ENCODE measurements around the gene TRA2A. TPM values are rescaled to one million over a fixed set of nuclear protein-coding genes. Genes with fewer than 3 reads are reported as not detected.

Gene TRA2A
- total and polyA plus RNA-seq, 2 of the 13 experiments (the other 11 are each of a cell fraction or from before 2014, with no cell fraction given) = 39.1 to 41.6 TPM

- TF ChIP-seq ZSCAN5A (CRISPR knock-in tag; IDR thresholded peaks at IDR 0.05; ENCODE audit: borderline replicate concordance) = peak; percentile 78; the same call in 1 of the 2 replicates
- TF ChIP-seq RXRA (CRISPR knock-in tag; IDR thresholded peaks at IDR 0.05) = peak; percentile 50
- peak; percentile 66; the same call in 1 of the 2 replicates for TF ChIP-seq PPARG (CRISPR knock-in tag; conservative IDR thresholded peaks at IDR 0.05)
- peak; percentile 80; the same call in 1 of the 2 replicates for TF ChIP-seq ZNF451 (CRISPR knock-in tag; IDR thresholded peaks at IDR 0.05)
- TF ChIP-seq, protein P1, sequence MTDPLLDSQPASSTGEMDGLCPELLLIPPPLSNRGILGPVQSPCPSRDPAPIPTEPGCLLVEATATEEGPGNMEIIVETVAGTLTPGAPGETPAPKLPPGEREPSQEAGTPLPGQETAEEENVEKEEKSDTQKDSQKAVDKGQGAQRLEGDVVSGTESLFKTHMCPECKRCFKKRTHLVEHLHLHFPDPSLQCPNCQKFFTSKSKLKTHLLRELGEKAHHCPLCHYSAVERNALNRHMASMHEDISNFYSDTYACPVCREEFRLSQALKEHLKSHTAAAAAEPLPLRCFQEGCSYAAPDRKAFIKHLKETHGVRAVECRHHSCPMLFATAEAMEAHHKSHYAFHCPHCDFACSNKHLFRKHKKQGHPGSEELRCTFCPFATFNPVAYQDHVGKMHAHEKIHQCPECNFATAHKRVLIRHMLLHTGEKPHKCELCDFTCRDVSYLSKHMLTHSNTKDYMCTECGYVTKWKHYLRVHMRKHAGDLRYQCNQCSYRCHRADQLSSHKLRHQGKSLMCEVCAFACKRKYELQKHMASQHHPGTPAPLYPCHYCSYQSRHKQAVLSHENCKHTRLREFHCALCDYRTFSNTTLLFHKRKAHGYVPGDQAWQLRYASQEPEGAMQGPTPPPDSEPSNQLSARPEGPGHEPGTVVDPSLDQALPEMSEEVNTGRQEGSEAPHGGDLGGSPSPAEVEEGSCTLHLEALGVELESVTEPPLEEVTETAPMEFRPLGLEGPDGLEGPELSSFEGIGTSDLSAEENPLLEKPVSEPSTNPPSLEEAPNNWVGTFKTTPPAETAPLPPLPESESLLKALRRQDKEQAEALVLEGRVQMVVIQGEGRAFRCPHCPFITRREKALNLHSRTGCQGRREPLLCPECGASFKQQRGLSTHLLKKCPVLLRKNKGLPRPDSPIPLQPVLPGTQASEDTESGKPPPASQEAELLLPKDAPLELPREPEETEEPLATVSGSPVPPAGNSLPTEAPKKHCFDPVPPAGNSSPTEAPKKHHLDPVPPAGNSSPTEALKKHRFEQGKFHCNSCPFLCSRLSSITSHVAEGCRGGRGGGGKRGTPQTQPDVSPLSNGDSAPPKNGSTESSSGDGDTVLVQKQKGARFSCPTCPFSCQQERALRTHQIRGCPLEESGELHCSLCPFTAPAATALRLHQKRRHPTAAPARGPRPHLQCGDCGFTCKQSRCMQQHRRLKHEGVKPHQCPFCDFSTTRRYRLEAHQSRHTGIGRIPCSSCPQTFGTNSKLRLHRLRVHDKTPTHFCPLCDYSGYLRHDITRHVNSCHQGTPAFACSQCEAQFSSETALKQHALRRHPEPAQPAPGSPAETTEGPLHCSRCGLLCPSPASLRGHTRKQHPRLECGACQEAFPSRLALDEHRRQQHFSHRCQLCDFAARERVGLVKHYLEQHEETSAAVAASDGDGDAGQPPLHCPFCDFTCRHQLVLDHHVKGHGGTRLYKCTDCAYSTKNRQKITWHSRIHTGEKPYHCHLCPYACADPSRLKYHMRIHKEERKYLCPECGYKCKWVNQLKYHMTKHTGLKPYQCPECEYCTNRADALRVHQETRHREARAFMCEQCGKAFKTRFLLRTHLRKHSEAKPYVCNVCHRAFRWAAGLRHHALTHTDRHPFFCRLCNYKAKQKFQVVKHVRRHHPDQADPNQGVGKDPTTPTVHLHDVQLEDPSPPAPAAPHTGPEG (CRISPR knock-in tag; IDR thresholded peaks at IDR 0.05) = peak; percentile 71
- TF ChIP-seq ZNF652 (CRISPR knock-in tag; IDR thresholded peaks at IDR 0.05; ENCODE audit: borderline replicate concordance, low read depth) = peak; percentile 94
- peak; percentile 83 for TF ChIP-seq ZNF766 (CRISPR knock-in tag; IDR thresholded peaks at IDR 0.05; ENCODE audit: borderline replicate concordance)
- peak; percentile 79; the same call in 1 of the 2 replicates for TF ChIP-seq ZNF616 (CRISPR knock-in tag; IDR thresholded peaks at IDR 0.05; ENCODE audit: low read depth)
- no peak for TF ChIP-seq TCF12 (IDR thresholded peaks at IDR 0.05)
- TF ChIP-seq TCF12 (CRISPR knock-in tag; IDR thresholded peaks at IDR 0.05) = peak; percentile 81
- peak; percentile 95 for TF ChIP-seq ZNF589 (CRISPR knock-in tag; conservative IDR thresholded peaks at IDR 0.05)
- TF ChIP-seq ZNF34 (CRISPR knock-in tag; IDR thresholded peaks at IDR 0.05; ENCODE audit: borderline replicate concordance) = no peak
- TF ChIP-seq, protein P2, sequence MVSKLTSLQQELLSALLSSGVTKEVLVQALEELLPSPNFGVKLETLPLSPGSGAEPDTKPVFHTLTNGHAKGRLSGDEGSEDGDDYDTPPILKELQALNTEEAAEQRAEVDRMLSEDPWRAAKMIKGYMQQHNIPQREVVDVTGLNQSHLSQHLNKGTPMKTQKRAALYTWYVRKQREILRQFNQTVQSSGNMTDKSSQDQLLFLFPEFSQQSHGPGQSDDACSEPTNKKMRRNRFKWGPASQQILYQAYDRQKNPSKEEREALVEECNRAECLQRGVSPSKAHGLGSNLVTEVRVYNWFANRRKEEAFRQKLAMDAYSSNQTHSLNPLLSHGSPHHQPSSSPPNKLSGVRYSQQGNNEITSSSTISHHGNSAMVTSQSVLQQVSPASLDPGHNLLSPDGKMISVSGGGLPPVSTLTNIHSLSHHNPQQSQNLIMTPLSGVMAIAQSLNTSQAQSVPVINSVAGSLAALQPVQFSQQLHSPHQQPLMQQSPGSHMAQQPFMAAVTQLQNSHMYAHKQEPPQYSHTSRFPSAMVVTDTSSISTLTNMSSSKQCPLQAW (CRISPR knock-in tag; IDR thresholded peaks at IDR 0.05) = peak; percentile 78
- no peak; the same call in 1 of the 2 replicates for TF ChIP-seq RCOR2 (CRISPR knock-in tag; IDR thresholded peaks at IDR 0.05)
- no peak; the same call in 1 of the 2 replicates for TF ChIP-seq NR0B2 (CRISPR knock-in tag; IDR thresholded peaks at IDR 0.05)
- TF ChIP-seq FOXO1 (CRISPR knock-in tag; IDR thresholded peaks at IDR 0.05) = peak; percentile 46
- no peak for TF ChIP-seq ATF2 (CRISPR knock-in tag; IDR thresholded peaks at IDR 0.05)
- TF ChIP-seq KMT2A (CRISPR knock-in tag; IDR thresholded peaks at IDR 0.05) = peak; percentile 92
- TF ChIP-seq ZNF484 (CRISPR knock-in tag; IDR thresholded peaks at IDR 0.05; ENCODE audit: borderline replicate concordance, low read depth) = no peak
Observed at GRCh38 chr7:23474094-23474828, 57.5 kb downstream of the TRA2A start (continued).

Data from HepG2 (cell line).